GM12801 (cell line): Measurements from ENCODE around the gene CREBBP.

Experiments
- TF ChIP-seq, protein P1 (sequence below): IDR thresholded peaks from one replicate; pipeline ENCODE4 v1.5.1; 2011; ENCODE audit warnings: control low read depth; ENCODE audit not compliant: insufficient read length; ENCODE audit errors: extremely low read depth

CREBBP gene

GRCh38 chr16:3846595-3847091, 33.9 kb downstream of the CREBBP start:
- TF ChIP-seq, protein P1, sequence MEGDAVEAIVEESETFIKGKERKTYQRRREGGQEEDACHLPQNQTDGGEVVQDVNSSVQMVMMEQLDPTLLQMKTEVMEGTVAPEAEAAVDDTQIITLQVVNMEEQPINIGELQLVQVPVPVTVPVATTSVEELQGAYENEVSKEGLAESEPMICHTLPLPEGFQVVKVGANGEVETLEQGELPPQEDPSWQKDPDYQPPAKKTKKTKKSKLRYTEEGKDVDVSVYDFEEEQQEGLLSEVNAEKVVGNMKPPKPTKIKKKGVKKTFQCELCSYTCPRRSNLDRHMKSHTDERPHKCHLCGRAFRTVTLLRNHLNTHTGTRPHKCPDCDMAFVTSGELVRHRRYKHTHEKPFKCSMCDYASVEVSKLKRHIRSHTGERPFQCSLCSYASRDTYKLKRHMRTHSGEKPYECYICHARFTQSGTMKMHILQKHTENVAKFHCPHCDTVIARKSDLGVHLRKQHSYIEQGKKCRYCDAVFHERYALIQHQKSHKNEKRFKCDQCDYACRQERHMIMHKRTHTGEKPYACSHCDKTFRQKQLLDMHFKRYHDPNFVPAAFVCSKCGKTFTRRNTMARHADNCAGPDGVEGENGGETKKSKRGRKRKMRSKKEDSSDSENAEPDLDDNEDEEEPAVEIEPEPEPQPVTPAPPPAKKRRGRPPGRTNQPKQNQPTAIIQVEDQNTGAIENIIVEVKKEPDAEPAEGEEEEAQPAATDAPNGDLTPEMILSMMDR, result no peak

- TF ChIP-seq, protein P1, result no peak
These were observed 34.4 kb downstream of the CREBBP start for GRCh38 chr16:3846087-3846486.

DNA sequence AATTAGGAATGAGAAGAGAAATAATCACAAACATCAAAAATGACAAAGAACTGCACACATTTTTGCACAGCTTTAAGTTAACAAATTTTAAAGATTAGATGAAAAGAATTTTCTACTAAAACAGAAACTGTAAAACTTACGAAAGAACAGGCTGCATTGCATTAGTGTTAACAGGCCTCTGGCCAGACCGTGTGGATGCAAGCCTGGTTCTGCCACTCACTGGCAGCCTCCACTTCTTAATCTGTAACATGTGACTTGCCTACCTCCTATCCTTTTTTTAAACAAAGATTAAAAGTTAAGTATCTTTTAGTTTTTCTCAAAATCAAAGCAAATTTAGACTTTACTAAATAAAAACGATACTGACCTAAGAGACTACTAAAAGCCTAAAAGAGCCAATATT, 37.5 kb downstream of the CREBBP start:
- TF ChIP-seq, protein P1, result no peak

DNA sequence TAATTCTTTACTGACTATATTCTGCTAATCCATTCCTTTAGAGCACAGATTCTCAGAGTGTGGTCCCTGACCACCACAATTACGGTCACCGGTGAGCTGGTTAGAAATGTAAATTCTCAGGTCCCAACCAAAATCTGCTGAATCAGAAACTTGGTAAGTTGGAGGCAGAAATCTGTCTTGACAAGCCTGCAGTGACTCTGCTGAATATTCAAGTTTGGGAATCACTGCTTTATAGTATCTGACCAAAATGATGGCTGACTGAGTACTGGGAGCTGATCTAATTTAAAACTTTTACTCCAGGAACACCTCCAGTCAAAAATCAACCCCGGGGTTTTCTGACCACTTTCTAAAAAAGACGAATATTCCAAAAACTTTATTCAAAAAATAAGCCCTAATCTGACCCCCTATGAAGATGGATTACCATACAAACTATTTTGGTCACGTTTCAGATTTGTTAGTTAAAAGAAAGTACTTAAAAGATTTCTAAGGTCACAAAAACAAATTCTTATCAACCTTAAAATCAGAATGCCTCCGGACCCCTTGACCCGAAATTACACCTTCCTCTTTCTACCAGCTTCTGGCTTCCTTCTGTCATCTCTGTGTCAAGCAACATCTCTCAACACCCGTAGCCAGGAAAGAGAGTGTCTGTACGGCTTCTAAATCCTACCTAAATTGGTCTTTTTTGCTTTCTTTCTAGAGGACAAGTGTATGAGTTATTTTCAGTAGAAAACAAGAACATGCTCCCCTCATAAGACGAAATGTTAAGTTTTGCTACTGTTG, 38.6 kb downstream of the CREBBP start:
- TF ChIP-seq, protein P1, result no peak

- TF ChIP-seq, protein P1, result no peak
These were observed 40.9 kb downstream of the CREBBP start for GRCh38 chr16:3839402-3840184.

DNA sequence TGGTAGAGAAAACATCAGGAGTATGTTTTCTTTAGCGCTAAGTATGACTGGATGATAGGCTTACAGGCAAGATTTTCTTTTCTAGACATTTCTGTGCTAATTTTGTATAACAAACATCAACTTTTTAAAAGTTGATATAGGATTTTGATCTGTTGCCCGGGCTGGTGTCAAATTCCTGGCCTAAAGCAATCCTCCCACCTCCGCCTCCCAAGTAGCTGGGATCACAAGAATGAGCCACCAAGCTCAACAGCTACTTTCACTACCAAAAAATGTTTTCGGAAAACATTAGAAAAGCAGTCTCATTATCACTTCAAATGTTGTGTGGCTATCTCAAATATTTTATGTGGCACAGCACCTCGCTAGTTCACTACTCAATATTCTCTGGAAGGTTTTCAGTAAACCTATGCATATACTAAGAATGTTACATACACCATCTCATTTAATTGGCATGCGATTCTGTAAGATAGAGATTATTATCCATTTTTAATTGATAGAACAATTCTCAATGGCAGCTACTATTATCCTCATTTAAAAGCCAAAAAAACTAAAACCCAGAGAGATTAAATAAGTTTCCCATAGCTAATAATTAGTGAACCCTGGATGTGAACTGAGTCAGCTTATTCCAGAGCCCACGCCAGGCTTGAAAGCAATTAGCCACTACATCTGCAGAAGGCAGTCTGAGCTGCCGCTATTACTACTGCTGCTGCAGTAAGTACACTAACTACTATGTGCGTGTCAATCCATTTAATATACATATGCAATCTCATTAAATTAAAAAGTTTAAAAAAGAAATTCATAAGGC, 41.7 kb downstream of the CREBBP start:
- TF ChIP-seq, protein P1, result no peak

- TF ChIP-seq, protein P1, result no peak
These were observed 42.5 kb downstream of the CREBBP start for GRCh38 chr16:3837851-3838586.
